Activated T-cell treated with anti-CD3 and anti-CD28 coated beads, Interleukin-2, amount 50 U/mL, for 48 hours (primary cell): ENCODE measurements around the gene CEP126.

ENCODE experiments used
- DNase-seq, 2 experiments: peaks; one replicate each; pipeline ENCODE4 v3.0.0-alpha.2; 2020

CEP126 gene

GRCh38 chr11:102014756-102015155, 99.9 kb downstream of the CEP126 start:
- DNase-seq = no peak

- DNase-seq = no peak
Measured at GRCh38 chr11:102017026-102017425, 102.2 kb downstream of the CEP126 start.

GRCh38 chr11:102026217-102026616, 111.4 kb downstream of the CEP126 start:
- DNase-seq = no peak

- DNase-seq = no peak
Measured at GRCh38 chr11:102026959-102027358, 112.1 kb downstream of the CEP126 start.

DNA sequence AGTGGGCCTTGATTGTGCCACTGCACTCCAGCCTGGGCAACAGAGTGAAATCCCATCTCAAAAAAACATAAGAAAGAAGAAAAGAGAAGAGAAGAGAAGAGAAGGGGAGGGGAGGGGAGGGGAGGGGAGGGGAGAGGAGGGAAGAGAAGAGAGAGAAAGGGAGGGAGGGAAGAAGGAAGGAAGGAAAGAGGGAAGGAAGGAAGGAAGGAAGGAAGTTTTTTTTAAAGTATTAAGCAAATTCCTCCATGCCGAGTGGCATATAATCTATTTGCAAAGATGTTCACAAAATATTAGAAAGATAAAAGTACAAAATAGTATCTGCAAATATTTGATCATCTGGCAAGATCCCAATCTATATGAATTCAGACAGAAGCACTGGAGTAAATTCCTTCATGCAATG, 121.9 kb downstream of the CEP126 start:
- no peak for DNase-seq

DNA sequence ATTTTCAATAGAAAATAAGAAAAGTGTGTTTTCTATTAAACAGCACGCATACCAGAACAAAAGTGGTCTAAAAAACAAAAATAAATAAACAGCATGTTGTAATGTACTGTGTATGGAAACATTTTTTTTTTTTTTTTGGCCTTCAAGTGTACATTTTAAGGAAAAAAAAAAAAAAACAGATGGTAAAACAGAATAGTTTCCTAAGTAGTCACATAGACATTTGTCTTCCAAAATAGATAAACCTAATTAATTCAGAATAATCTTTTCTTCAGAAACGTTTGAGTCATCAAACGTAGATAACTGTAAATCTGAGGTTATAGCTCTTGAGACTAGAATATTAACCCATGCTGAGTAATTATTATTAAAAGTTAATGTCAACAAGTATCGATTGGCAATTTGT, 132.0 kb downstream of the CEP126 start:
- DNase-seq = no peak

GRCh38 chr11:102047305-102047924, 132.6 kb downstream of the CEP126 start, which contains the start of gene CFAP300:
CFAP300 (plus strand) TSS chr11:102047437; CDS start chr11:102047471, 34 bp downstream.
- peak; percentile 58 to 71 for DNase-seq
